ENCODE results near the gene KCNK2.

DNA sequence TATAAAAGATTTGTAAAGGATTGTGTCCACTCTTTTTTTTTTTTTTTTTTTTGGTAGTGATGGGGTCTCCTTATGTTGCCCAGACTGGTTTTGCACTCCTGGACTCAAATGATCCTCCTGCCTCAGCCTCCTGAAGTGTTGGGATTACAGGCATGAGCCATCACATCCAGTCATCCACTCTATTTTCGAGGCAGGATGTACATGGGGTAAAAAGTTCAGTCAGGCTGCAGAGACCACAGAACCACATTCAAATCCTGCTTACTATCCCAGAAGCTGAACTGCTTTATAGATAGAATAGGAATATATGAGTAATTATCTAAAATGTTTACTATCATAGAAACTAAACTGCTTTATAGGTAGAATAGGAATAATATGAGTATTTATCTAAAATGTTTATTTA is 26.0 kb upstream of the KCNK2 start:
- TF ChIP-seq, protein P1, sequence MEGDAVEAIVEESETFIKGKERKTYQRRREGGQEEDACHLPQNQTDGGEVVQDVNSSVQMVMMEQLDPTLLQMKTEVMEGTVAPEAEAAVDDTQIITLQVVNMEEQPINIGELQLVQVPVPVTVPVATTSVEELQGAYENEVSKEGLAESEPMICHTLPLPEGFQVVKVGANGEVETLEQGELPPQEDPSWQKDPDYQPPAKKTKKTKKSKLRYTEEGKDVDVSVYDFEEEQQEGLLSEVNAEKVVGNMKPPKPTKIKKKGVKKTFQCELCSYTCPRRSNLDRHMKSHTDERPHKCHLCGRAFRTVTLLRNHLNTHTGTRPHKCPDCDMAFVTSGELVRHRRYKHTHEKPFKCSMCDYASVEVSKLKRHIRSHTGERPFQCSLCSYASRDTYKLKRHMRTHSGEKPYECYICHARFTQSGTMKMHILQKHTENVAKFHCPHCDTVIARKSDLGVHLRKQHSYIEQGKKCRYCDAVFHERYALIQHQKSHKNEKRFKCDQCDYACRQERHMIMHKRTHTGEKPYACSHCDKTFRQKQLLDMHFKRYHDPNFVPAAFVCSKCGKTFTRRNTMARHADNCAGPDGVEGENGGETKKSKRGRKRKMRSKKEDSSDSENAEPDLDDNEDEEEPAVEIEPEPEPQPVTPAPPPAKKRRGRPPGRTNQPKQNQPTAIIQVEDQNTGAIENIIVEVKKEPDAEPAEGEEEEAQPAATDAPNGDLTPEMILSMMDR (IDR thresholded peaks at IDR 0.05) = no peak
- no peak for TF ChIP-seq POLR2A (IDR thresholded peaks at IDR 0.05)
